Measurements from ENCODE around the gene CST3.
"Not testable (repeated sequence)": the region's sequence is repeated elsewhere in the genome, so short reads cannot be mapped to it uniquely, and the experiment has no call there.

The CST3 gene

GRCh38 chr20:23629017-23629541 lies 8.7 kb downstream of the CST3 start:
- DNase-seq (ENCODE audit: low read depth in 2 of 2, low spot score in 1 of 2): no peak

GRCh38 chr20:23628402-23629016 lies 9.2 kb downstream of the CST3 start:
- no peak for DNase-seq (ENCODE audit: low read depth in 2 of 2, low spot score in 1 of 2)

- DNase-seq (ENCODE audit: low read depth in 2 of 2, low spot score in 1 of 2): no peak
These were observed 10.3 kb downstream of the CST3 start for GRCh38 chr20:23627501-23627900.

- no peak for DNase-seq (ENCODE audit: low read depth in 2 of 2, low spot score in 1 of 2)
These were observed 11.6 kb downstream of the CST3 start for GRCh38 chr20:23626040-23626620.

- DNase-seq (ENCODE audit: low read depth in 2 of 2, low spot score in 1 of 2): no peak
These were observed 12.4 kb downstream of the CST3 start for GRCh38 chr20:23625236-23625964.

GRCh38 chr20:23624324-23624691 lies 13.4 kb downstream of the CST3 start:
- no peak for DNase-seq (ENCODE audit: low read depth in 2 of 2, low spot score in 1 of 2)

- no peak for DNase-seq (ENCODE audit: low read depth in 2 of 2, low spot score in 1 of 2)
These were observed 14.0 kb downstream of the CST3 start for GRCh38 chr20:23623666-23624323.

GRCh38 chr20:23622839-23623343 lies 14.9 kb downstream of the CST3 start:
- no peak for DNase-seq (ENCODE audit: low read depth in 2 of 2, low spot score in 1 of 2)

GRCh38 chr20:23622401-23622800 lies 15.4 kb downstream of the CST3 start:
- not testable (repeated sequence) for DNase-seq (ENCODE audit: low read depth in 2 of 2, low spot score in 1 of 2)

- DNase-seq (ENCODE audit: low read depth in 2 of 2, low spot score in 1 of 2): not testable (repeated sequence)
These were observed 16.9 kb downstream of the CST3 start for GRCh38 chr20:23620670-23621386.

- no peak for DNase-seq (ENCODE audit: low read depth in 2 of 2, low spot score in 1 of 2)
These were observed 23.6 kb downstream of the CST3 start for GRCh38 chr20:23614163-23614562.

- DNase-seq (ENCODE audit: low read depth in 2 of 2, low spot score in 1 of 2): no peak
These were observed 24.1 kb downstream of the CST3 start for GRCh38 chr20:23613676-23614075.

GRCh38 chr20:23612396-23612795 lies 25.4 kb downstream of the CST3 start:
- no peak for DNase-seq (ENCODE audit: low read depth in 2 of 2, low spot score in 1 of 2)

- DNase-seq (ENCODE audit: low read depth in 2 of 2, low spot score in 1 of 2): no peak
These were observed 28.2 kb downstream of the CST3 start for GRCh38 chr20:23609486-23610109.

GRCh38 chr20:23608251-23608846 lies 29.4 kb downstream of the CST3 start:
- no peak for DNase-seq (ENCODE audit: low read depth in 2 of 2, low spot score in 1 of 2)

GRCh38 chr20:23607497-23608245 lies 30.1 kb downstream of the CST3 start:
- no peak for DNase-seq (ENCODE audit: low read depth in 2 of 2, low spot score in 1 of 2)

GRCh38 chr20:23606652-23607049 lies 31.1 kb downstream of the CST3 start:
- peak; percentile 14 to 18 for DNase-seq (ENCODE audit: low read depth in 2 of 2, low spot score in 1 of 2)

- DNase-seq (ENCODE audit: low read depth in 2 of 2, low spot score in 1 of 2): no peak
These were observed 31.7 kb downstream of the CST3 start, which contains the start of gene CST9 for GRCh38 chr20:23605867-23606651. TSS of gene CST9 (minus strand) at chr20:23605917. CDS start at chr20:23605864, 53 bp downstream.

Measured in stimulated activated CD8-positive, alpha-beta memory T cell treated with anti-CD3 and anti-CD28 coated beads, Interleukin-4, amount 100 ng/mL, for 1 hour (primary cell).